Glomerular visceral epithelial cell (primary cell): Measurements from ENCODE around the gene KIRREL3.

Source experiments
- DNase-seq: peaks from one replicate; pipeline ENCODE4 v3.0.0-alpha.2; 2016; ENCODE audit errors: extremely low spot score

The KIRREL3 gene

DNA sequence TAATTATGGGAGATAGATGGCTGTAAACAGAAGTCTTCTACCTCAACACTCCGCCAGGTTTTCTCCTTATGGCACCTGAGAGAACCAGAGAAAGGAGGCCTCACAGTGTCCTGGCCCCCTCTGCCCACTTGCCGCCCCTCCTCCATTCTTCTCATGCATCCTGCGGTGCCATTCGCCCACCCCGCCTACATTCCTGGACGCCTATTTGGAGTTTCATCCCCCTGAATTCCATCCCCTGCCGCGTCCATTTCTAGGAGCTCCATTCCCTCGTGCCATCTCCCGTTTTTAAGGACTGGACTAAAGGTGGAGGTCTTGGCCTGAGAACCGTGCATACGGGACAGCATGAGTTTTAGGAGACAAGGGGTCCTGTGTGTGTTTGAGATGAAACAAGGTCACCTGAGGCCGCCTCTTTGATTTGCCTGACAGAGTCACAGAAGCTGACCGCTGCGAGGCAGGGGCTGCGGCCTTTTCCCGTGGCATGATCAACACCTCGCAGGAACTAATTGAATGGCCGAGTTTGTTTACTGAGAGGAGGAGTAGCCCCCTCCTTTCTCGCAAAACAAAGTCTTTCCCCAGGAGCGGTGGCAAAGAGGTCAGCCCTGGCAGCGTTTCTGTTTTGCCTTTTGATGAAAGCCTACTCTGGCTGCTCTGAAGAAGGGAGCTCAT lies 398.9 kb downstream of the KIRREL3 start:
- no peak for DNase-seq

DNA sequence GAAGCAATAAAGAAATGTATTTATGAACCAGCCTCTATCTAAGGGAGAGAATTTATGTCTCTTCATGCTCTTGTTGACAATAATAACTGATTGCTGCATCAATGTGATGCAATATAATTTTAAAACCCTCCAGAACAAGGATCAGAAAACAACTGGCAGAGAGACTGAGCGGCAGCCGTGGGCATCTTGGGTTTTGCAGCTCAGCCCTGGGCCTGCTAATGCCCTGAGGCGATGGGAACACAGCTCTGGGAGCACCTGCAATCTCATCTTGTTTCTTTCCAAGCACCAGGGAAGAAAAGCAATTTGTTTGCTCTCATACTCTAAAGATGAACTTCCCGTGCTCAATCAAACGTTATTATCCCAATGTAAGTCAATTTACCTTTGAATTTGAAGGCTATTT lies 399.4 kb downstream of the KIRREL3 start:
- DNase-seq, result no peak

DNA sequence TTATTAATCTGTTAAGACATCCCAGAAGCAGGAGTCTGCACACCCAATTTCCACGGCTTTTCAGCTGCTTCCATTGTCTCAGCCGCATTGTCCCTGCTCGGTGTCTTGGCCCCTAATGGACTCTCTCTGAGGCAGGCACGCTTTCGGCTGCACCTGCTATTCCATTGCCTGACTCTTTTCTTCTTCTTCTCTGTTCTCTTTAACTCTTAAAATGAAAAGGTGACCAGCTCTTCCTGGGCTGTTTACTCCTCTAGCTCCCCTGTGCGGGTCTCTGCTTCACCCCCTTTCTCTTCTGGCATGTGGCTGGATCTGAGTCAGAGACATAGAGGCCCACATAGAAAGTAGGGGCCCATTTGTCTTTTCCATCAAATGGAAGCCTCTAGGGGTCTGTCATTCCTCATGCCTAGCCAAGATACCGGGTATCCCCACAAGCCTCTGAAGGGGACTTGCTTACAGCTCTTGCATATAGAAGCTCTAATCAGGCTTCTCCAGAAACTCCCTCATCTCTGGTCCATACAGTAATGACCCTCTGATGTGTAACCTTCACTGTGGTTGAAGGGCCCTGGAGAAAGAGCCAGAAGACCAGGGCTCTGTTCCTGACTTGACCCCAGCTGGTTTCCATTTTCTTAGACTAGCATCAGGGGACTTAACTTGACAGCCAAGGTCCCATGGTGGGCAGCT lies 401.2 kb downstream of the KIRREL3 start:
- DNase-seq, result no peak

GRCh38 chr11:126598344-126599216 lies 402.0 kb downstream of the KIRREL3 start:
- DNase-seq, result no peak

- no peak for DNase-seq
Observed at GRCh38 chr11:126597041-126597440, 403.5 kb downstream of the KIRREL3 start.

- no peak for DNase-seq
Observed at GRCh38 chr11:126596474-126596873, 404.1 kb downstream of the KIRREL3 start.

DNA sequence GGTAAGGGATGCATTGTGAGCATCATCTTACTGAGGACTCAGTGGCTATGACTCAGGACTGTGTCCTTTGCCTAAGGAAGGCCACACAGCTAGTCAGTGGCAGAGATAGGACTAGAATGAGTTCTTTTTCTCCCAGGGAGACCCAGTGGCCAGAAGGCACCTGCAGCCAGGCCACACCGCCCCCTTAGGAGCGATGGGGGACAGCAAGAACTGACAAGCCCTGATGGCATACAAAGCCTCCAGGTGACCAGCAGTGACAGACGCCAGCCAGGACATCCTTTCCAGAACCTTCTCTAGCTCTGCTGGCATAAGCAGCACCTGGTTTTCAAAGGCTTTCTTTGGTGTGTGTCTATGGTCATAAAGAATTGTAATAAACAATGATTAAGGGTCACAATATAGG lies 405.0 kb downstream of the KIRREL3 start:
- no peak for DNase-seq

GRCh38 chr11:126594921-126595367 lies 405.6 kb downstream of the KIRREL3 start:
- no peak for DNase-seq

DNA sequence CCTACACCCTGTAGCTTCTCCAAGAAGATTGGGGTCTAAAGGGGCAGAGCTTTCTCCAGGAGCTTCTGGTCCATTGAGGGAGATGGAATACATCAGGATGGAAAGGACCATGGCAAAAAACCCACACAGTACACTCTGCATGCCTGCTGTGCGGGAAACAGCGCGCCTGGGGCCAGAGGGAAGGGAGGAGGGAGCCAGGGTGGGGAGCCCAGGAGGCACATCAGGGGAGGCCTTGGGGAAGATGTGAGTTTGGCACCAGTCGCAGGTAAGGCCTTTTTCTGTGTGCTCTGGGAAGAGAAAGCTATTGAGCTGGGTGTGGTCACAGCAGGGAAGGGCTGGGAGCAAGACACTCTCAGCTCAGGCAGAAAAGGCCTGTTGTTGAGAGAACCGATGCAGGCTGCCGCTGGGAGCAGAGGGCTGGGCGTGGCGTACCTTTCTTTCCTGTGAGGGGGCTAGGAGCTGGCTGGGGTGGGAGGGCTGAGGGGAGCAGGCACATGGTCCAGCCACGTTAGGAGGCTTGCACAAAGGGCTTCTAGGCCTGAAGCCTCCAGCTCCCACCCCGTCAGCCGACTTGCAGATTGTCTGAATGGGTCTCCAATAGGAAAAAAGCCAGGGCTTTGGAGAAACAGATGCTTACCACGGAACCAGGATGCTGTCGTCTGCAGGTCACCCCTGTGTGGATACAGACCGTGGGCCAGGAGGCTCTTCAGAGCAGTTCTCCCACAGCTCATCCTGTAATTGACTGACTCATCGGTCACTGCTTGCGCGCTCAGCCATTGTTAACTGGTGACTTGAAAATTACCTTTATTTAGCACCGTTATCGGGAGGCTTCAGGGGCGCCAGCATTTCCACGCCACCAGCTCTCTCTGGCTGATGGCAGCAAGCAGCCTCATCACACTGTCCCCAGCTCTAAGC lies 407.8 kb downstream of the KIRREL3 start:
- DNase-seq, result no peak

DNA sequence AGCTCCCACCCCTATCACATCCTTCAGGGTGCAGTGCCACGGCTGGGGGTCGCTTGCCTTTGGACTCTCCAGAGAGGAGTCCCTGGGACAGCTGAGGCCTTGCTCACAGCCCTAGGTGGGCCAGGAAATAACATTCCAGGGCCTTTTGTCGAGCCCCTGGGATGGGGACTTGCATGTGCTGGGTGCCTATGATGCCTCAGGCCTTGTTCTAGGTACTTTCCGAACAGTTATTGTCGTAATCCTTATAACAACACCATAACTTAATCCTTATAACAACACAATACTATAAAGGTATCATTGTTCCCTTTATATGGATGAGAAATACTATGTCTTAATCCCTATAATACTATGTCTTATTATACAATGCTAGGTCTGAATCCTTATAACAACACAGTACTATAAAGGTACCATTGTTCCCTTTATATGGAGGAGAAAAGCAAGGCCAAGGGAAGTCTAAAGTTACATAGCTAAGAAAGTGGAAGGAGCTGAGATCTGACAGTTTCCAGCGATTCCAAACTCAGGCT lies 408.5 kb downstream of the KIRREL3 start:
- DNase-seq, result no peak

- no peak for DNase-seq
Observed at GRCh38 chr11:126589492-126589803, 411.1 kb downstream of the KIRREL3 start.

- DNase-seq, result no peak
Observed at GRCh38 chr11:126588630-126589491, 411.7 kb downstream of the KIRREL3 start.

DNA sequence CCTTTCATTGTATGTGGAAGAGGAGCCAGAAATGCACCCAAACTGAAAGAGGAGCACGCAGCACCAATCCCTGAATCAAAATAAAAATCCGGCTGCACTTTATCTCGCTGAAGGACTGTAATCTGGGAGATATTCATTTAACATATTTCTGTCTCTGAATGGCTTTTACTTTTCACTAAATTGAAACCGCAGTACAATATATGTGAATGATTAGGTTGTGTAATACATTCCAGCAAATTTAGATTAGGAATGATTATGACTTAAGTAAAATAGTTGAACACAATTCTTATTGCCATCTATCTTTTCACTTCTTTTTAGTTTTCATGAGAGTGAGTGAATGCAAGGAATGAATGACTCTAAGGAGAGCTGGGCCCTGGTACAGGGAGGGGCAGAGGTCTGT lies 413.0 kb downstream of the KIRREL3 start:
- no peak for DNase-seq

GRCh38 chr11:126585774-126586491 lies 414.6 kb downstream of the KIRREL3 start:
- DNase-seq, result peak; percentile 93

GRCh38 chr11:126585388-126585773 lies 415.2 kb downstream of the KIRREL3 start:
- DNase-seq, result no peak

DNA sequence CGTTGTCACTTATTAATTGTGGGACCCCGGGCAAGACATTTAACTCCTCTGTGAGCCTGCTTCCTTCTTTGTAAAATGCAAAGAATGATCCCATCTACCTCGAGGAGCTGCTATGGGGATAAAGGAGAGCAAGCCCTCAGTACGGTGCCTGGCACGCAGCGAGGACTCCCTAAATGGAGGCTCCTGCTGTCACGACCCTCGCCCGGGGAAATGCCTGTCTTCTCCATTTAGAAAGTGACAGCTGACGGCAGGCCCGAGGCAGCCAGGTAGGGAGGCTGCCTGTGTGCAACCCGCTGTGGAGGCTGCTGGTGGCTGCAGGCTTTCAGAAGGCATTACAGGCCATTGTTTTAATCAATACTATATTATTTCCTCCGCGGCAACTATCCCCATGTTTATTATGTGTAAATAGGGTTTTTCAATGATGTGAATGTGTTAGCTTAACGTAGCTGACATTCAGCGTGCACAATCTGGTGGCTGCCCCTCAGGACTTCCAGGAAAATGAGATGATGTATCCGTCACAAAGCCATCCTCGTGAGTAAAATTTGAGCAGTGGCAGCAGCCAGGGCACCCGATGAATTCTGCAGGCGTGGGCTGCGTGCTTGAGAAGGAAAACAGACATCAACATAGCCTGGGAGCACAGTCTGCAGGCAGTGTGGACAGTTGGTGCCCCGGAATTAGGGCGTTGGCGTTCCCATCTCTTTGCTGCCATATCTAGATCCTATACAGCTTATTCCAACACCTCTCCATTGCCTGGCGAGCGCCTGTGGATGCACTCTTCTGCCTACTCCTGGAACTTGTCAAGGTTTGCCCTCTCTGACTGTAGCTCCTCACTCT lies 416.8 kb downstream of the KIRREL3 start:
- DNase-seq, result no peak

GRCh38 chr11:126583101-126583500 lies 417.5 kb downstream of the KIRREL3 start:
- no peak for DNase-seq

DNA sequence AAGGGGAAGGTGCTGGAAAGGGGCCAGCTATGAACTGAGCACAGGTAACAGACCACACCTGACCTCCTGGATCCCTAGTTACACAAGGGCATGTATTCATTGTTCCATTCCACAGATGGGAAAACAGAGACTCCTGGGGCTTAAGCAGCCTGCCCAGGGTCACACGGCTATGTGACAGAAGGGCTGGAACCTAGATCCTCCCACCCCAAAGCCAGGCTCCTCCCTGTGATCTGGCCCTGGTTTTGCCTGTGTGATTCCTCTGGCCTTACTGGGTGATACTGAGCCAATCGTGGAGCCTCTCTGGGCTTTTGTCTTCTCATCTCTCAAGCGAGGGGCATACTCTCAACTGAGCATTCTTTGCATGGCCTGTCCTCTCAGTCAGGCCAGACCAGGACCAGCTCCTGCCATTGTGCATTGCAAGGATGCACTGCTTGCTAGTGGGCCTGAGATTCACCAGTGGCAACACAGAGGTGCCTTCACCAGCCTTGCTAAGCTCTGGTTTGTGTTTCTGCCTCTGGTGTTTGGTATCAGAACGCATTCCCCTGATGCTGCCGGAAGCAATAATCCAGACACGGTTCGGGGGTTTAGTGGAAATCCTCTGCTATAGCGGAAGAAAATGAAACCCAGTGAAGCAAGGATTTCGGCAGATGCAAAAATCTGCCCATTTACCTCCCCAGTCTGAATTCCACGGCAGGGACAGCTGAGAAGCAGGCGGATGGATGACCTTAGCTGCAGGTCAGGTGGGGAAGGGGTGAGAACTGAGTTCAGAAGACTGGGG lies 418.5 kb downstream of the KIRREL3 start:
- DNase-seq, result no peak
